ENCODE measurements around the gene YEATS4.

The YEATS4 gene

DNA sequence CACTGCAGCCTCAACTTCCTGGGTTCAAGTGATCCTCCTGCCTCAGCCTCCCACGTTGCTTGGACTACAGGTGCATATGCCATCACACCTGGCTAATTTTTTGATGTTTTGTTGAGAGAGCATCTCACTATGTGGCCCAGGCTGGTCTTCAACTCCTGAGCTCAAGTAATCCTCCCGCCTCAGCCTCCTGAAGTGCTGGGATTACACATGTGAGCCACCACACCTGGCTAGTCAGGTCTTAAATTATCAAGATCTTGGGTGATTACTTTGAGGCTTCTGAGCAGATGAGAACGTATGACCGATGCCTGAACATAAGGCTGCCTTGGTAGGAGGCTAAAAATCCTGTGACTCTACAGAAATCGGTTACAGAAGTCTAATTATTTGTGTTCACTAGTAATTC, 57.7 kb downstream of the YEATS4 start:
- no peak overlapping the region for H3K4me3 ChIP-seq (ENCODE audit: low read depth, low read length)
- no peak for DNase-seq (ENCODE audit: low read depth)
- TF ChIP-seq CTCF (IDR thresholded peaks at IDR 0.05; ENCODE audit: insufficient read depth, low read depth, low read length, missing control alignments), result no peak

GRCh38 chr12:69417741-69418167, 58.2 kb downstream of the YEATS4 start:
- no peak overlapping the region for H3K4me3 ChIP-seq (ENCODE audit: low read depth, low read length)
- no peak for DNase-seq (ENCODE audit: low read depth)
- no peak for TF ChIP-seq CTCF (IDR thresholded peaks at IDR 0.05; ENCODE audit: insufficient read depth, low read depth, low read length, missing control alignments)

DNA sequence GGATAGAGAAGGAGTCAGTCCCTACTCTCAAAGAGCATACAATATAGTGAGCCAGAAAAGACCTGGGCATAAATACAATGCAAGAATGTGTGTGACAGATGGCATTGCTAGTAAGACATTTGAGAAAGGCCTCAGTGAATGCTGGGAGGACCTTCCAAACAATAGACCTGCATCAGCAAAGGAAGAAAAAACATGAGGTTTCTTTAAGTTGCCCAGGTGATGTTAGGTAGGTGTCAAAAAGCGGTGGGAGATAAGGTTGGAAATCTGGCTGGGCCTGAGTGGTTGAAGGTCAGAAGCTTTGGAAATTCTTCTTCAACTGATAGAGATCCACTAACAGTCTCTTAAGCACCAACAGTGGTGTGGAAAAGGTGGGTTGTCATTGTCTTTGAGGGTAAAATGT, 60.2 kb downstream of the YEATS4 start:
- DNase-seq (ENCODE audit: low read depth), result no peak
- H3K4me3 ChIP-seq (ENCODE audit: low read depth, low read length), result no peak overlapping the region
- no peak for TF ChIP-seq CTCF (IDR thresholded peaks at IDR 0.05; ENCODE audit: insufficient read depth, low read depth, low read length, missing control alignments)

GRCh38 chr12:69421548-69421947, 62.0 kb downstream of the YEATS4 start:
- TF ChIP-seq CTCF (IDR thresholded peaks at IDR 0.05; ENCODE audit: insufficient read depth, low read depth, low read length, missing control alignments), result no peak
- no peak for DNase-seq (ENCODE audit: low read depth)
- no peak overlapping the region for H3K4me3 ChIP-seq (ENCODE audit: low read depth, low read length)

GRCh38 chr12:69423037-69423905, 63.7 kb downstream of the YEATS4 start:
- no peak for TF ChIP-seq CTCF (IDR thresholded peaks at IDR 0.05; ENCODE audit: insufficient read depth, low read depth, low read length, missing control alignments)
- DNase-seq (ENCODE audit: low read depth), result no peak
- no peak overlapping the region for H3K4me3 ChIP-seq (ENCODE audit: low read depth, low read length)

GRCh38 chr12:69425417-69425816, 65.9 kb downstream of the YEATS4 start:
- no peak overlapping the region for H3K4me3 ChIP-seq (ENCODE audit: low read depth, low read length)
- no peak for TF ChIP-seq CTCF (IDR thresholded peaks at IDR 0.05; ENCODE audit: insufficient read depth, low read depth, low read length, missing control alignments)
- DNase-seq (ENCODE audit: low read depth), result no peak
